ENCODE results near the gene HADHB.

DNA sequence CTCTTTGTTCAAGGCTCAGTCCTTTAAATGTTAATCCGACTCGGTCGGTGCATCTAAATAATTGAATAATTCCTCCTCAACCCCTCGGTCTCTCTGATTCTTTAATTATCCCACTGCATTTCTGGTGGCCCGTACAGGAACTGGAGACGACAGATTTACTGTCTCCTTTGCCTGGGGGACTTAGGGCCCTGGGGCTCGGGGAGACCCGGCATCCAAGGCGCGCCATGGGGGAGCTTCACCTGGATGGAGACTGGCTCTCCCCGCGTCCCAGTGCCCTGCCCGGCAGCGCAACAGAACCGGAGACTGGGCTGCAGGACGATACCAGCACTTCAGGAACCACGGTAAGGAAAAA is 53.5 kb downstream of the HADHB start:
- TF ChIP-seq, protein P1, sequence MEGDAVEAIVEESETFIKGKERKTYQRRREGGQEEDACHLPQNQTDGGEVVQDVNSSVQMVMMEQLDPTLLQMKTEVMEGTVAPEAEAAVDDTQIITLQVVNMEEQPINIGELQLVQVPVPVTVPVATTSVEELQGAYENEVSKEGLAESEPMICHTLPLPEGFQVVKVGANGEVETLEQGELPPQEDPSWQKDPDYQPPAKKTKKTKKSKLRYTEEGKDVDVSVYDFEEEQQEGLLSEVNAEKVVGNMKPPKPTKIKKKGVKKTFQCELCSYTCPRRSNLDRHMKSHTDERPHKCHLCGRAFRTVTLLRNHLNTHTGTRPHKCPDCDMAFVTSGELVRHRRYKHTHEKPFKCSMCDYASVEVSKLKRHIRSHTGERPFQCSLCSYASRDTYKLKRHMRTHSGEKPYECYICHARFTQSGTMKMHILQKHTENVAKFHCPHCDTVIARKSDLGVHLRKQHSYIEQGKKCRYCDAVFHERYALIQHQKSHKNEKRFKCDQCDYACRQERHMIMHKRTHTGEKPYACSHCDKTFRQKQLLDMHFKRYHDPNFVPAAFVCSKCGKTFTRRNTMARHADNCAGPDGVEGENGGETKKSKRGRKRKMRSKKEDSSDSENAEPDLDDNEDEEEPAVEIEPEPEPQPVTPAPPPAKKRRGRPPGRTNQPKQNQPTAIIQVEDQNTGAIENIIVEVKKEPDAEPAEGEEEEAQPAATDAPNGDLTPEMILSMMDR (IDR thresholded peaks at IDR 0.05; ENCODE audit: insufficient read depth, low read length) = no peak
- no peak for TF ChIP-seq POLR2AphosphoS5 (IDR thresholded peaks at IDR 0.05; ENCODE audit: low read depth)
- TF ChIP-seq, protein P2, sequence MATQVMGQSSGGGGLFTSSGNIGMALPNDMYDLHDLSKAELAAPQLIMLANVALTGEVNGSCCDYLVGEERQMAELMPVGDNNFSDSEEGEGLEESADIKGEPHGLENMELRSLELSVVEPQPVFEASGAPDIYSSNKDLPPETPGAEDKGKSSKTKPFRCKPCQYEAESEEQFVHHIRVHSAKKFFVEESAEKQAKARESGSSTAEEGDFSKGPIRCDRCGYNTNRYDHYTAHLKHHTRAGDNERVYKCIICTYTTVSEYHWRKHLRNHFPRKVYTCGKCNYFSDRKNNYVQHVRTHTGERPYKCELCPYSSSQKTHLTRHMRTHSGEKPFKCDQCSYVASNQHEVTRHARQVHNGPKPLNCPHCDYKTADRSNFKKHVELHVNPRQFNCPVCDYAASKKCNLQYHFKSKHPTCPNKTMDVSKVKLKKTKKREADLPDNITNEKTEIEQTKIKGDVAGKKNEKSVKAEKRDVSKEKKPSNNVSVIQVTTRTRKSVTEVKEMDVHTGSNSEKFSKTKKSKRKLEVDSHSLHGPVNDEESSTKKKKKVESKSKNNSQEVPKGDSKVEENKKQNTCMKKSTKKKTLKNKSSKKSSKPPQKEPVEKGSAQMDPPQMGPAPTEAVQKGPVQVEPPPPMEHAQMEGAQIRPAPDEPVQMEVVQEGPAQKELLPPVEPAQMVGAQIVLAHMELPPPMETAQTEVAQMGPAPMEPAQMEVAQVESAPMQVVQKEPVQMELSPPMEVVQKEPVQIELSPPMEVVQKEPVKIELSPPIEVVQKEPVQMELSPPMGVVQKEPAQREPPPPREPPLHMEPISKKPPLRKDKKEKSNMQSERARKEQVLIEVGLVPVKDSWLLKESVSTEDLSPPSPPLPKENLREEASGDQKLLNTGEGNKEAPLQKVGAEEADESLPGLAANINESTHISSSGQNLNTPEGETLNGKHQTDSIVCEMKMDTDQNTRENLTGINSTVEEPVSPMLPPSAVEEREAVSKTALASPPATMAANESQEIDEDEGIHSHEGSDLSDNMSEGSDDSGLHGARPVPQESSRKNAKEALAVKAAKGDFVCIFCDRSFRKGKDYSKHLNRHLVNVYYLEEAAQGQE (IDR thresholded peaks at IDR 0.05; ENCODE audit: insufficient replicate concordance, low read depth) = no peak
- no peak for TF ChIP-seq GABPA (IDR thresholded peaks at IDR 0.05; ENCODE audit: low read depth)
- TF ChIP-seq SPI1 (IDR thresholded peaks at IDR 0.05; ENCODE audit: borderline replicate concordance, low read depth) = no peak
